Liver (tissue), 3 donors: ENCODE results near the gene IFNAR2.

Experiments
- CTCF ChIP-seq: fragments of 150-350 bp; IDR thresholded peaks from 2 replicates; pipeline ENCODE4 v1.5.1; 2017; ENCODE audit warnings: improper control_type of control experiment, low read depth, low read length; ENCODE audit not compliant: missing input control
- FOXA1 ChIP-seq: IDR thresholded peaks from 2 replicates; pipeline ENCODE4 v1.6.1; 2016; ENCODE audit warnings: antibody characterized with exemption
- GABPA ChIP-seq, 2 donors: IDR thresholded peaks in 1 of 2; conservative IDR thresholded peaks in 1 of 2; 2 replicates each; pipeline ENCODE4 v1.6.1; 2016; ENCODE audit warnings: antibody characterized with exemption in 2 of 2, mild to moderate bottlenecking in 1 of 2, moderate library complexity in 1 of 2
- JUND ChIP-seq, 2 donors: IDR thresholded peaks; 2 replicates each; pipeline ENCODE4 v1.6.1; 2016; ENCODE audit warnings: antibody characterized with exemption in 2 of 2
- RAD21 ChIP-seq, 2 donors: IDR thresholded peaks; 2 replicates each; pipeline ENCODE4 v1.6.1; 2016; ENCODE audit warnings: antibody characterized with exemption in 2 of 2, mild to moderate bottlenecking in 2 of 2
- RXRA ChIP-seq, 2 donors: IDR thresholded peaks; 2 replicates each; pipeline ENCODE4 v1.6.1; 2017 to 2018; ENCODE audit warnings: antibody characterized with exemption in 2 of 2, mild to moderate bottlenecking in 1 of 2
- SP1 ChIP-seq: IDR thresholded peaks from 2 replicates; pipeline ENCODE4 v1.6.1; 2018; ENCODE audit warnings: antibody characterized with exemption, mild to moderate bottlenecking
- TAF1 ChIP-seq: conservative IDR thresholded peaks from 2 replicates; pipeline ENCODE4 v1.6.1; 2016; ENCODE audit warnings: antibody characterized with exemption, mild to moderate bottlenecking
- TF ChIP-seq, protein P1 (sequence below): IDR thresholded peaks from 2 replicates; pipeline ENCODE4 v1.6.1; 2016; ENCODE audit warnings: antibody characterized with exemption
- TF ChIP-seq, protein P2 (sequence below): IDR thresholded peaks from 2 replicates; pipeline ENCODE4 v1.6.1; 2016; ENCODE audit warnings: antibody characterized with exemption
- donor health status: healthy.
- donor health status: healthy.

DNA sequence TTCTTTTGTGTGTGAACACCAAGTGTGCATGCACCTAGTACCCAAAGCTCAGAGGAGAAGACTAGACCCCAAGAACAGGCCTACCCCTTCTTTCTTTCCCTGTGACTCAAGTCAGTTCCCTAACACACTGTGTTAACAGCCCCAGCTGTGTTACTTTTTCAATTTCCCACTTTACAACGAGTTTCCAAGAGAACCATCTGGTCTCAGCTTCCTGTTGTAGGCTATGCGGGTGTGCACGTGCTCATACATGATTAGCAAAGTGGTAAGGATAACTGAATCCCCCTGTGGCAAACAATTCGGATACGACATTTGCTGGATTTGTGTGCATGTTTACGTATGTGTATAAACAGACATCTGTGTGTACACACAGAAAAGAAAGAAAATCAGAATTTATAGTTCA, 17.9 kb downstream of the IFNAR2 start:
- TF ChIP-seq, protein P1, sequence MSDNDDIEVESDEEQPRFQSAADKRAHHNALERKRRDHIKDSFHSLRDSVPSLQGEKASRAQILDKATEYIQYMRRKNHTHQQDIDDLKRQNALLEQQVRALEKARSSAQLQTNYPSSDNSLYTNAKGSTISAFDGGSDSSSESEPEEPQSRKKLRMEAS, result no peak
- TF ChIP-seq CTCF (no peak), SP1 (no peak), RXRA (IDR thresholded peaks at IDR 0.05) (no peak), JUND (IDR thresholded peaks at IDR 0.05) (no peak), GABPA (IDR thresholded peaks at IDR 0.05 in 1 of 2, conservative IDR thresholded peaks at IDR 0.05 in 1 of 2) (no peak), RAD21 (IDR thresholded peaks at IDR 0.05) (no peak), TAF1 (no peak), FOXA1 (no peak)
- TF ChIP-seq, protein P2, sequence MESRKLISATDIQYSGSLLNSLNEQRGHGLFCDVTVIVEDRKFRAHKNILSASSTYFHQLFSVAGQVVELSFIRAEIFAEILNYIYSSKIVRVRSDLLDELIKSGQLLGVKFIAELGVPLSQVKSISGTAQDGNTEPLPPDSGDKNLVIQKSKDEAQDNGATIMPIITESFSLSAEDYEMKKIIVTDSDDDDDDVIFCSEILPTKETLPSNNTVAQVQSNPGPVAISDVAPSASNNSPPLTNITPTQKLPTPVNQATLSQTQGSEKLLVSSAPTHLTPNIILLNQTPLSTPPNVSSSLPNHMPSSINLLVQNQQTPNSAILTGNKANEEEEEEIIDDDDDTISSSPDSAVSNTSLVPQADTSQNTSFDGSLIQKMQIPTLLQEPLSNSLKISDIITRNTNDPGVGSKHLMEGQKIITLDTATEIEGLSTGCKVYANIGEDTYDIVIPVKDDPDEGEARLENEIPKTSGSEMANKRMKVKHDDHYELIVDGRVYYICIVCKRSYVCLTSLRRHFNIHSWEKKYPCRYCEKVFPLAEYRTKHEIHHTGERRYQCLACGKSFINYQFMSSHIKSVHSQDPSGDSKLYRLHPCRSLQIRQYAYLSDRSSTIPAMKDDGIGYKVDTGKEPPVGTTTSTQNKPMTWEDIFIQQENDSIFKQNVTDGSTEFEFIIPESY, result no peak
